Vagina (tissue), 2 donors: Measurements from ENCODE around the gene PSTPIP2.

Experiments used
- CTCF ChIP-seq, 3 experiments: fragments of 450-650 bp in 2 of 3; fragments of 200-600 bp in 1 of 3; sonication (generic) in 1 of 3; IDR thresholded peaks; one replicate each; pipeline ENCODE4 v1.5.1; 2017 to 2019; ENCODE audit warnings: antibody characterized with exemption in 3 of 3, mild to moderate bottlenecking in 2 of 3, moderate library complexity in 2 of 3
- POLR2A ChIP-seq, 2 donors: fragments of 450-650 bp; IDR thresholded peaks; one replicate each; pipeline ENCODE4 v1.6.1; 2017; ENCODE audit warnings: antibody characterized with exemption in 2 of 2, mild to moderate bottlenecking in 2 of 2, moderate library complexity in 2 of 2

- TF ChIP-seq POLR2A (IDR thresholded peaks at IDR 0.05) (no peak), CTCF (IDR thresholded peaks at IDR 0.05) (no peak)
Measured at GRCh38 chr18:45967007-45967706, 104.9 kb downstream of the PSTPIP2 start, which contains the start of gene EPG5.
